ENCODE data around the gene CEP20.
"Not testable (repeated sequence)": the region's sequence is repeated elsewhere in the genome, so short reads cannot be mapped to it uniquely, and the experiment has no call there.

Gene CEP20

GRCh38 chr16:15888072-15888976 is at the start of gene CEP20:
TSS of gene CEP20 (minus strand) at chr16:15888603. CDS start at chr16:15888585, 18 bp downstream.
- peak; percentile 98 for DNase-seq

GRCh38 chr16:15936809-15937208 is 48.4 kb upstream of the CEP20 start:
- DNase-seq: not testable (repeated sequence)

- no peak for DNase-seq
Measured at GRCh38 chr16:15934991-15935390, 46.6 kb upstream of the CEP20 start.

- DNase-seq: no peak
Measured at GRCh38 chr16:15933781-15934180, 45.4 kb upstream of the CEP20 start.

GRCh38 chr16:15932939-15933338 is 44.5 kb upstream of the CEP20 start:
- no peak for DNase-seq

GRCh38 chr16:15928261-15929104 is 40.1 kb upstream of the CEP20 start:
- no peak for DNase-seq

- DNase-seq: peak in 1 of 2 experiments; percentile 4
Measured at GRCh38 chr16:15925631-15926030, 37.2 kb upstream of the CEP20 start.

DNA sequence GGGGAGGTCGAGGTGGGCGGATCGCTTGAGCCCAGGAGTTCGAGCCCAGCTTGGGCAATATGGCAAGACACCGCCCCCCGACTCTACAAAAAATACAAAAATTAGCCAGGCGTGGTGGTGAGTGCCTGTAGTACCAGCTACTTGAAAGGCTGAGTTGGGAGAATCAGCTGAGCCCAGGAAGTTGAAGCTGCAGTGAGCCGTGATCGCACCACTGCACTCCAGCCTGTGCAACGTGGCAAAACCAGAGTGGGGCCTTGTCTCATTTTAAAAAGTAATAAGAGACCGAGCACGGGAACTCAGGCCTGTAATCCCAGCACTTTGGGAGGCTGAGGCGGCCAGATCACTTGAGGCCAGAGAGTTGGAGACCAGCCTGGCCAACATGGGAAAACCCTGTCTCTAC is 36.6 kb upstream of the CEP20 start:
- DNase-seq: no peak

DNA sequence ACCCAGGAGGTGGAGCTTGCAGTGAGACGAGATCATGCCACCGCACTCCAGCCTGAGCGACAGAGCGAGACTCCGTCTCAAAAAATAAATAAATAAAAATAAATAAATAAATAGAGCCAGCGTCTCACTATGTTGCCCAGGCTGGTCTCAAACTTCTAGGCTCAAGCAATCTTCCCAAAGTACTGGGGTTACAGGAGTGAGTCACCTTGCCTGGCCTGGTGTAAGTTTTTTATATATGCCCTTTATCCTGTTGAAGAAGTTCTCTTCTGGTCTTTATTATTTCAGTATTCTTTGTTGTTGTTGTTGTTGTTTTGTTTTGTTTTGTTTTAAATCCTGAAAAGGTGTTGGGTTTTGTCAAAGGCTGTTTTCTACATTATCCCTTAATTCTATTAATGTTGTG is 30.9 kb upstream of the CEP20 start:
- no peak for DNase-seq

GRCh38 chr16:15918314-15918713 is 29.9 kb upstream of the CEP20 start:
- not testable (repeated sequence) for DNase-seq

DNA sequence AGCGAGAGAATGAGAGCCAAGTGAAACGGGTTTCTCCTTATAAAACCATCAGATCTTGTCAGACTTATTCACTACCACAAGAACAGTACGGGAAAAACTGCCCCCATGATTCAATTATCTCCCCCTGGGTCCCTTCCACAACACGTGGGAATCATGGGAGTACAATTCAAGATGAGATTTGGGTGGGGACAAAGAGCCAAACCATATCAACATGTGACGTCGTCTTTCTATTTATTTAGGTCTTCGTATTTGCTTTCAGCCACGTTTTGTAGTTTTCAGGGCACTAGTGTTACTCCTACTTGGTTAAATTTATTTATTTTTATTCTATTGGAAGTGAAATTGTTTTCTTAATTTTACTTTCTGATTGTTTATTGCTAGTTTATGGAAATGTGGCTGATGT is 27.9 kb upstream of the CEP20 start:
- no peak for DNase-seq

- DNase-seq: no peak
Measured at GRCh38 chr16:15915555-15916081, 27.2 kb upstream of the CEP20 start.

DNA sequence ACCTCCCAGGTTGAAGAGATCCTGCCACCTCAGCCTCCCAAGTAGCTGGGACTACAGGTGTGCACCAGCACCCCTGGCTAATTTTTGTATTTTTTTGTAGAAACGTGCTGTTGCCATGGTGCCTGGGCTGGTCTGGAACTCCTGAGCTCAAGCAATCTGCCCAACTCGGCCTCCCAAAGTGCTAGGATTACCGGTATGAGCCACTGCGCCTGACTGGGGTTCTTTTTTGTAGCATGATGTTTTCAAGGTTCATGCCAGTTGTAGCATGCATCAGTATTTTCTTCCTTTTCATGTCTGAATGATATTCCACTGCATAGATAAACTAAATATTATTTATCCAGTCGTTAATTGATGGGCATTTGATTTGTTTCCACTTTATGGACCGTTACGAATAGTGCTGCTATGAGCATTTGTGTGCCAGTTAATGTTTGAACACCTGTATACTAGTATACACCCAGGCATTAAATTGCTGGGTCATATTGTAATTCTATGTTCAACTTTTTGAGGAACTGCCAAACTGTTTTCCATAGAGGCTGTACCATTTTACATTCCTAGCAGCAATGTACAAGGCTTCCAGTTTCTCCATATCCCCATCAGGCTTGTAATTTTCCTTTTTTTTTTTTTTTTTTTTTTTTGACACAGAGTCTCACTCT is 24.8 kb upstream of the CEP20 start:
- DNase-seq: no peak

DNA sequence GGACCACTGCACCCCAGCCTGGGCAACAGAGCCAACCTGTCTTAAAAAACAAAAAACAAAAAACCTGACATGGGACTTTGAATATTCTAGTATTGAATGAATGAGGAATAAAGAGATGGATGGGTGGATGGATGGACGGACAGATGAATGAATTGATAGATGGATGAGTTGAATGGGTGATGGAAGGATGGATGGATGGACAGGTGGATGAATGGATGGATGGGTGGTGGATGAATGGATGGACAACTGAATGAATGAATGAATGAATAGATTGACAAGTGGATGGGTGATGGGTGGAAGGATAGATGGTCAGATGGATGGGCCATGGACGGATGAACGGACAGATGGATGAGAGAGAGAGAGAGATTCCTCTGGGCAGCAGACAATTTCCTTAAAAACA is 22.8 kb upstream of the CEP20 start:
- DNase-seq: no peak

DNA sequence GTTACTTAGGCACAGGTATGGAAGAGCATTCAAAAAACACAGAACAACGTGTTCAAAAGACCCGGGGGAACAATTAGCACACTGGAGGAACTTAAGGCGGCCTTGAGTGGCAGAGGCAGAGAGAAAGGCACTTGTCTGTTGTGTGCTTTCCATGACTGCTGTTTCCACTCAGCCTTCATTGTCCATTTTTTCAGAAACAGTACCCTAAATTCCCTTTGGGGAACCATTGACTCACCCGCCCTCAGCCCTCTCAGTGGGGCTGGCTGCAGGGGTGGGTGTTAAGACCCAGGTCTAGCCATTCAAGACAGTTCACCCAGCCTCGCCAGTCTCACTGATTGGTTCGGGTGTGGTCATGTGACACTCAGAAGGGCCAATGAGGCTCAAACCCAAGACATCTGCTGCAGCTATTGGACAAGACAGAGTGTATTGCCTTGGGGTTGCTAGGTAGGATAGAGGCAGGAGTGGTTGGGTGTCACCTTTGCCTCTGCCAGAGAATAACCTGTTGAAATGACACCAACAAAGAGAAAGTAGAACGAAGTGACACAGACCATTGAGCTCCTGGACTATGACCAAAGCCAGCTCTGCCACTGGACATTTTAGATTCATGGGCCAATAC is 19.6 kb upstream of the CEP20 start:
- peak in 1 of 2 experiments; percentile 29 for DNase-seq

DNA sequence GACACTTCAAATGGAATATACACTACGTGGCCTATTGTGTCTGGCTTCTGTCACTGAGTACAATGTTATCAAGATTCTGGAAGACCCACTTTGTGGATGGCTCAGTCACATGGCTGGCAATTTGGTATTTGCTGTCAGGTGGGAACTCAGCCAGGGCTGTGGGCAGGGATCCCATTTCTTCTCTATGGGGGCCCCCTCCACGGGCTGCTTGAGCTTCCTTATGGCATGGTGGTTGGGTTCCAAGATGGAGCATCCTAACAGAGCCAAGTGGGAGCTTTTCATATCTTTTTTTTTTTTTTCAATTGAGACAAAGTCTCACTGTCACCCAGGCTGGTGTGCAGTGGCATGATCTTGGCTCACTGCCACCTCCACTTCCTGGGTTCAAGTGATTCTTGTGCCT is 18.0 kb upstream of the CEP20 start:
- no peak for DNase-seq

DNA sequence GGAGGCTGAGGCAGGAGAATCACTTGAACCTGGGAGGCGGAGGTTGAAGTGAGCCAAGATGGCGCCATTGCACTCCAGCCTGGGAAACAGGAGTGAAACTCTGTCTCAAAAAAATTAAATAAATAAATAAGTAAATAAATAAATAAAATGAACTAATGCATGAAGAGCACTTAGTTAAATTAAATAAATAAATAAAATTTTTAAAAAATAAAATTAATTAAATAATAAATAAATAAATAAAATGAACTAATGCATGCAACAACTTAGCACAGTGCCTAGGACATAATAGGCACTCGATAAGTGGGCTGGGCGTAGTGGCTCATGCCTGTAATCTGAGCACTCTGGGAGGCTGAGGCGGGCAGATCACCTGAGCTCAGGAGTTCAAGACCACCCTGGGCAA is 15.6 kb upstream of the CEP20 start:
- no peak for DNase-seq

DNA sequence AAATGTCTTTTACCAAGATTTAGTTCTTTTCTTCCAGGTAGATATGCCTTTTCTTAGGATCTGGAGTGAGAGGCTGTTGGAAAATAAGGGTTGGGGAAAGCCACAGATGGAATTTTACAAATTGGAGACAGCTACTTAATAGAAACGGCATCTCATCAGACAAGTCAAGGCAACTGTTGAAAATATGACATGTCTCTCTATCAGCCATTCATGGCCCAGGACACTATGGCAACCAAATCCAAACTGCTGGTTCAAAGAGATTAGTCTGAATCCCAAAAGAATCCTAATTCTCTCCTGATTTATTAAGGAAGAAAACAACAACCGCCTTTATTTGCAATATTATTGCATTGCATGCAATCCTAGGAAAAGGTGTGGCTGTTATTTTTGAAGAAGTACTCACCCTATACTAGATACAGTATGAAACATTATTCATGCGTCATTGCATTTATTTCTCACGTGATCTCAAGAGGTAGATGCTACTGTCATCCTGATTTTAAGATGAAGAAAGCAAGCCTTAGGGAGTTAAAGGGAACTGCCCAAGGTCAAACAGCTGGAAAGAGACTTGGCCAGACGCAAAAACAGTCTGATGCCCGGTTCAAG is 12.6 kb upstream of the CEP20 start:
- no peak for DNase-seq

DNA sequence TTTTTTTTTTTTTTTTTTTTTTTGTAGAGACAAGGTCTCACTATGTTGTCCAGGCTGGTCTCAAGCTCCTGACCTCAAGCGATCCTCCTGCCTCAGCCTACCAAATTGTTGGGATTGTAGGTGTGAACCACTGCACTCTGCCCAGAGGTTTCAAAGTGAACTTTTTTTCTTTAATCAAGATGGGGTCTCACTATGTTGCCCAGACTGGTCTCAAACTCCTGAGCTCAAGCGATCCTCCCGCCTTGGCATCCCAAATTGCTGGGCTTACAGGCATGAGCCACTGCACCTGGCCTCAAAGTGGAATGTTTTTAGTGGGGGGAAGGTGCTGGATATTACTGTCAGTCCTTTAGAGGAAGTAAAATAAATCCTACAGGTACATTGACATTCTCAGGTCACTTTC is 12.0 kb upstream of the CEP20 start:
- DNase-seq: no peak

DNA sequence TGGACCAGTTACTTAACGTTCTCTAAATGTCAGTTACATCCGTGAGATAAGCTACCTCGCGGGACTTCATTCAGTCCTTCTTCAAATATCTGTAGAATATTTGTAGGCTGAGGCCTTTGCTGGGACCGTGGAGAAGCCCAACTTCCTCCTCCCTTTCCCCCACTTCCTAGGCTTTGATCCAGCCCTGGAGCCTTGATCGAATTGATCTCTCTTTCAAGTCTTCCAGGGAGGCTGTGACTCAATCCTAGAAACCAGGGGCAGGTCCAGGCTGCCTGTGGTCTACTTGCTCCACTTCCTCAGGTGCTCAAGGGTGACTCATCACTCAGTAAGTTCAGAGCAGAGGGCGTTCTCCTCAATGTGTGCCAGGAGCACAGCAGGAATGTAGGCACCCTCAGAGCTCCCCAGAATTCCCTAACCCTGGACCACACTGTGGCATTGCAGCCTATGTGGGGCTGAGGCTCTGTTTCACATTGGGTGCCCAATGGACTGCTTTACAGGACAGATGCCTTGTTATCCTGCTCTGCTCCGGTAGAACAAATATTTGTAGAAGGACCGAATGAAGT is 11.2 kb upstream of the CEP20 start:
- no peak for DNase-seq

- DNase-seq: no peak
Measured at GRCh38 chr16:15898654-15899053, 10.3 kb upstream of the CEP20 start.

GRCh38 chr16:15897834-15898254 is 9.4 kb upstream of the CEP20 start:
- DNase-seq: no peak
